Retinal pigment epithelial cell (primary cell): ENCODE results near the gene B3GNT3.

Experiments
- DNase-seq: peaks from one replicate; pipeline ENCODE4 v3.0.0-alpha.2; 2010; ENCODE audit warnings: low read depth
- H3K4me3 ChIP-seq: 2 replicates; pipeline ENCODE4 v1.5.1; 2011; ENCODE audit warnings: mild to moderate bottlenecking, low read length, control low read depth, moderate library complexity
- CTCF ChIP-seq: conservative IDR thresholded peaks from 2 replicates; pipeline ENCODE4 v1.5.1; 2011; ENCODE audit warnings: low read depth, low read length, control low read depth, inconsistent platforms

Gene B3GNT3

GRCh38 chr19:17751912-17752273, 43.0 kb upstream of the B3GNT3 start:
- TF ChIP-seq CTCF = no peak
- no peak overlapping the region for H3K4me3 ChIP-seq
- DNase-seq = no peak

- no peak overlapping the region for H3K4me3 ChIP-seq
- TF ChIP-seq CTCF = no peak
- no peak for DNase-seq
Observed at GRCh38 chr19:17752865-17753639, 41.9 kb upstream of the B3GNT3 start.

GRCh38 chr19:17753976-17754375, 41.0 kb upstream of the B3GNT3 start:
- no peak for TF ChIP-seq CTCF
- no peak for DNase-seq
- H3K4me3 ChIP-seq = no peak overlapping the region

GRCh38 chr19:17754634-17755442, 40.1 kb upstream of the B3GNT3 start:
- no peak for DNase-seq
- no peak for TF ChIP-seq CTCF
- no peak overlapping the region for H3K4me3 ChIP-seq

- DNase-seq = no peak
- TF ChIP-seq CTCF = no peak
- no peak overlapping the region for H3K4me3 ChIP-seq
Observed at GRCh38 chr19:17755443-17755890, 39.5 kb upstream of the B3GNT3 start.

GRCh38 chr19:17755977-17756670, 38.8 kb upstream of the B3GNT3 start:
- no peak for TF ChIP-seq CTCF
- no peak overlapping the region for H3K4me3 ChIP-seq
- DNase-seq = no peak
